Panc1 (cell line): ENCODE results near the gene PFAS. TPM values are rescaled to one million over a fixed set of nuclear protein-coding genes. Genes with fewer than 3 reads are reported as not detected.

Source experiments
- ATAC-seq: fragments of 200-7000 bp; cut with Tn5 transposase; 2 replicates; pipeline ENCODE4 v1.9.1; 2020; ENCODE audit warnings: mild to moderate bottlenecking, moderate library complexity
- Bru-seq: library from RNA; stranded (reverse); fragments of 400-500 nt; gene quantifications from one replicate; lab custom pipeline; 2021; lab: Mats Ljungman, UMichigan
- BruChase-seq, 2 experiments: library from RNA; stranded (reverse); fragments of 400-500 nt; gene quantifications; one replicate each; lab custom pipeline; 2021; lab: Mats Ljungman, UMichigan
- BruUV-seq: library from RNA; stranded (reverse); fragments of 400-500 nt; replicated peaks from 2 replicates; lab custom pipeline; 2021; lab: Mats Ljungman, UMichigan
- CTCF ChIA-PET: fragments of 300-600 bp; sonication (Branson Sonifier 250); formaldehyde crosslinking; loops from one replicate; lab custom pipeline; 2022; ENCODE audit warnings: antibody characterized with exemption; lab: Charles Lee
- POLR2A ChIA-PET: fragments of 300-600 bp; sonication (Branson Sonifier 250); formaldehyde crosslinking; loops from one replicate; lab custom pipeline; 2022; ENCODE audit warnings: antibody characterized with exemption; lab: Charles Lee
- DNase-seq: peaks from one replicate; pipeline ENCODE4 v3.0.0-alpha.2; 2010; ENCODE audit warnings: low read depth, low spot score
- H3K27ac ChIP-seq: 2 replicates; pipeline ENCODE4 v1.5.1; 2011; ENCODE audit warnings: mild to moderate bottlenecking, low read length, inconsistent platforms
- H3K27me3 ChIP-seq: fragments of 200-500 bp; sonication (Bioruptor generic); 2 replicates; pipeline ENCODE4 v1.6.0; 2014; ENCODE audit warnings: low read length, inconsistent platforms; ENCODE audit not compliant: control insufficient read depth, insufficient read depth
- H3K36me3 ChIP-seq: fragments of 200-500 bp; sonication (Bioruptor generic); 2 replicates; pipeline ENCODE4 v1.5.1; 2014; ENCODE audit warnings: inconsistent platforms, mild to moderate bottlenecking, low read length, moderate library complexity; ENCODE audit not compliant: control insufficient read depth, insufficient read depth
- H3K4me1 ChIP-seq: 2 replicates; pipeline ENCODE4 v1.5.1; 2011; ENCODE audit warnings: inconsistent platforms, mild to moderate bottlenecking, low read length, moderate library complexity; ENCODE audit not compliant: control insufficient read depth, insufficient read depth
- H3K4me3 ChIP-seq, 2 experiments: 2 replicates each; pipeline ENCODE4 v1.5.1; 2011 to 2012; ENCODE audit warnings: low read depth in 2 of 2, low read length in 2 of 2, mild to moderate bottlenecking in 2 of 2, inconsistent platforms in 1 of 2, moderate library complexity in 1 of 2
- H3K9me3 ChIP-seq: fragments of 200-500 bp; sonication (Bioruptor generic); 2 replicates; pipeline ENCODE4 v1.5.1; 2014; ENCODE audit warnings: low read depth, mild to moderate bottlenecking, inconsistent platforms, low read length, moderate library complexity; ENCODE audit not compliant: control insufficient read depth, insufficient read depth
- POLR2AphosphoS5 ChIP-seq: IDR thresholded peaks from 2 replicates; pipeline ENCODE4 v1.6.1; 2012; ENCODE audit warnings: mild to moderate bottlenecking, low read depth, low read length, moderate library complexity
- SIN3A ChIP-seq: IDR thresholded peaks from 2 replicates; pipeline ENCODE4 v1.6.1; 2012; ENCODE audit warnings: low read depth, mild to moderate bottlenecking, low read length, moderate library complexity, borderline replicate concordance; ENCODE audit not compliant: insufficient read depth
- TCF7L2 ChIP-seq: IDR thresholded peaks from 2 replicates; pipeline ENCODE4 v1.6.1; 2011; ENCODE audit warnings: mild to moderate bottlenecking, low read depth, low read length, inconsistent platforms
- in situ Hi-C: cut with HindIII; loops from 2 replicates; pipeline ENCODE4 v1.10.0; 2016; ENCODE audit warnings: low sequenced_read_pairs, low pct_unique_long_range_greater_than_20kb
- intact Hi-C: fragments of 100-400 bp; cut with micrococcal nuclease; formaldehyde crosslinking; loops from one replicate; pipeline ENCODE4 v1.10.0; 2022; ENCODE audit not compliant: unreplicated experiment
- long read RNA-seq: library from polyadenylated mRNA; unstranded; transcript quantifications from one replicate; pipeline ENCODE4 v2.0.0, GENCODE V29; 2021; ENCODE audit not compliant: unreplicated experiment
- polyA plus RNA-seq: library from polyadenylated mRNA; unstranded; fragments of >200 nt; gene quantifications from one replicate; pipeline ENCODE4 v1.2.1, GENCODE V29; 2012; ENCODE audit warnings: missing spikeins; ENCODE audit not compliant: insufficient read length
- total RNA-seq: library from RNA; stranded (reverse); gene quantifications from one replicate; pipeline ENCODE4 v1.2.1, GENCODE V29; 2021; ENCODE audit not compliant: unreplicated experiment
- TF ChIP-seq, protein P1 (sequence below), 2 experiments: IDR thresholded peaks; 2 replicates each; pipeline ENCODE4 v1.6.1; 2011 to 2012; ENCODE audit warnings: low read depth in 2 of 2, control low read depth in 1 of 2, low read length in 1 of 2, mild to moderate bottlenecking in 1 of 2, moderate library complexity in 1 of 2; ENCODE audit not compliant: insufficient read depth in 1 of 2

The PFAS gene
- 73.0 TPM for total RNA-seq
- 46.2 TPM for polyA plus RNA-seq
- Bru-seq, nascent RNA: percentile 63 among the genes with signal in this experiment
- percentile 71 among the genes with signal in this experiment for BruChase-seq, experiment 1, labeled RNA remaining after a 2-hour chase
- percentile 80 among the genes with signal in this experiment for BruChase-seq, experiment 2, labeled RNA remaining after a 6-hour chase
- long read RNA-seq, full-length matches to known transcripts: 6 of 96 reads
- long read RNA-seq, partial matches to known transcripts: 80 of 96 reads
- long read RNA-seq, other reads (novel, unspliced or antisense): 10 of 96 reads

DNA sequence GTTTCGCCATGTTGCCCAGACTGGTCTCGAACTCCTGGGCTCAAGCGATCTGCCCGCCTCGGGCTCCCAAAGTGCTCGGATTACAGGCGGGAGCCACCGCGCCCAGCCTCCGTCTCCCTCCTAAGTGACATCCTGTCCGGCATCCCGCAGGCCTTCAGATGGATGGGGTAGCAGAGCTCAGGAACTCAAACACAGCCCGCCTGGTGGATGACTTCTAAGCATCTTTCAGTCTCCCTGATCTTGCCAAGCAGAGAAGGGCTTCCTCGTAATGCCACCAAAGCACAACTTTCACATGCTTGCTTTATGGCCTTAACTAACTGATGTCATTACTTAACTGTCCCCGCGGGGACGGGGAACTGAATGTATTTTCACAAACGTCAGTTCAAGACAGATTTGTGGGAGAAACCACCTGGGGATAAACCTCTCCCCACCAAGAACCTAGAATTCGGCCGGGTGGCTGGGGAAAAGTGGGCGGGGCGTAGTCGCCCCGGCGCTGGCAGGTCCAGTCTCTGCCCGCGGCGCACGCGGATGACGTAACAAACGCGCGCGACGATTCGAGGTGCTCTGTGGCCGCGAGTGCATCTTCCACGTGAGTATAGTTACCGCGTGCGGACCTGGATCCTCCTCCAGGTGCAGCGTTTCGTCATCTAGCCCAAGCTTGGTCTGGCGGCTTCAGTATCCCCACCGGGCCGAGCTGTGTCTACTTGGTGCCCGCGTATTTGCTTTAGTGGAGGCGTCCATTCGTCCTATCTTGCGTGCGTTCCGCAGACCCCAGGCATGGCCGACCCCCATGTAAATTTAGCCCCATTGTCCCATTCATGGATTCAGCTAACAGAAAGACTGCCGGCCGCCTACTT is at the start of gene PFAS:
TSS of gene PFAS (plus strand) at position 539 of the 857 bp plus-strand sequence. CDS start 4,649 bp downstream, outside the sequence.
- no TSS peak for BruUV-seq
- peak within 1 kb of the TSS; percentile 91 for H3K27ac ChIP-seq
- TF ChIP-seq SIN3A (peak; percentile 83; the same call in 1 of the 2 replicates), TCF7L2 (no peak)
- DNase-seq (no peak), ATAC-seq (peak; percentile 80)
- H3K4me3 ChIP-seq: peak within 1 kb of the TSS; percentile 98
- H3K36me3 ChIP-seq: peaks cover 9% of the 10 kb centered on the region
- H3K27me3 ChIP-seq: no peaks in the 10 kb centered on the region
- POLR2A ChIA-PET: interaction anchor here (1.4 to 1.8 kb wide), 2 partner anchors 27 to 38 kb away, joined by 5 to 8 read pairs; partner anchors contain the start of gene AURKB
- intact Hi-C loops: no loop called here
- CTCF ChIA-PET: interaction anchor here (0.6 kb wide), 1 partner anchor 23 kb away, joined by 5 read pairs; no protein-coding TSS in a partner anchor
- no peaks in the 10 kb centered on the region for H3K9me3 ChIP-seq
- in situ Hi-C loops: no loop called here
- H3K4me1 ChIP-seq: peaks cover 9% of the 10 kb centered on the region

GRCh38 chr17:8204761-8205555 is 44.1 kb upstream of the PFAS start:
- ATAC-seq (no peak), DNase-seq (no peak)
- Histone ChIP-seq H3K27me3 (no peaks in the 10 kb centered on the region), H3K27ac (no peak overlapping the region), H3K4me1 (peaks cover 12% of the 10 kb centered on the region), H3K4me3 (no peak overlapping the region), H3K36me3 (peaks cover 4% of the 10 kb centered on the region), H3K9me3 (no peaks in the 10 kb centered on the region)
- POLR2A ChIA-PET: no interaction called here
- TF ChIP-seq, protein P1, sequence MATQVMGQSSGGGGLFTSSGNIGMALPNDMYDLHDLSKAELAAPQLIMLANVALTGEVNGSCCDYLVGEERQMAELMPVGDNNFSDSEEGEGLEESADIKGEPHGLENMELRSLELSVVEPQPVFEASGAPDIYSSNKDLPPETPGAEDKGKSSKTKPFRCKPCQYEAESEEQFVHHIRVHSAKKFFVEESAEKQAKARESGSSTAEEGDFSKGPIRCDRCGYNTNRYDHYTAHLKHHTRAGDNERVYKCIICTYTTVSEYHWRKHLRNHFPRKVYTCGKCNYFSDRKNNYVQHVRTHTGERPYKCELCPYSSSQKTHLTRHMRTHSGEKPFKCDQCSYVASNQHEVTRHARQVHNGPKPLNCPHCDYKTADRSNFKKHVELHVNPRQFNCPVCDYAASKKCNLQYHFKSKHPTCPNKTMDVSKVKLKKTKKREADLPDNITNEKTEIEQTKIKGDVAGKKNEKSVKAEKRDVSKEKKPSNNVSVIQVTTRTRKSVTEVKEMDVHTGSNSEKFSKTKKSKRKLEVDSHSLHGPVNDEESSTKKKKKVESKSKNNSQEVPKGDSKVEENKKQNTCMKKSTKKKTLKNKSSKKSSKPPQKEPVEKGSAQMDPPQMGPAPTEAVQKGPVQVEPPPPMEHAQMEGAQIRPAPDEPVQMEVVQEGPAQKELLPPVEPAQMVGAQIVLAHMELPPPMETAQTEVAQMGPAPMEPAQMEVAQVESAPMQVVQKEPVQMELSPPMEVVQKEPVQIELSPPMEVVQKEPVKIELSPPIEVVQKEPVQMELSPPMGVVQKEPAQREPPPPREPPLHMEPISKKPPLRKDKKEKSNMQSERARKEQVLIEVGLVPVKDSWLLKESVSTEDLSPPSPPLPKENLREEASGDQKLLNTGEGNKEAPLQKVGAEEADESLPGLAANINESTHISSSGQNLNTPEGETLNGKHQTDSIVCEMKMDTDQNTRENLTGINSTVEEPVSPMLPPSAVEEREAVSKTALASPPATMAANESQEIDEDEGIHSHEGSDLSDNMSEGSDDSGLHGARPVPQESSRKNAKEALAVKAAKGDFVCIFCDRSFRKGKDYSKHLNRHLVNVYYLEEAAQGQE (IDR thresholded peaks at IDR 0.05; ENCODE audit: insufficient read depth in 1 of 2, low read depth in 2 of 2, low read length in 1 of 2): no peak
- TF ChIP-seq POLR2AphosphoS5: peak; percentile 58; the same call in 1 of the 2 replicates
- 0 out of 2 replicates have a peak, but pooled peaks have one; percentile 22 for TF ChIP-seq SIN3A
- intact Hi-C loops (no loop called here), in situ Hi-C loops (no loop called here)
- no TSS peak for BruUV-seq
- CTCF ChIA-PET: no interaction called here
